SJSA1 (cell line): ENCODE results near the gene ZFPM1. TPM values are rescaled to one million over a fixed set of nuclear protein-coding genes. Genes with fewer than 3 reads are reported as not detected.

Experiments
- DNase-seq, 2 experiments: peaks; one replicate each; pipeline ENCODE4 v3.0.0-alpha.2; 2015 to 2020; ENCODE audit warnings: low spot score in 2 of 2, low read depth in 1 of 2
- H3K27ac ChIP-seq: fragments of 250-450 bp; sonication (Bioruptor Pico); 2 replicates; pipeline ENCODE4 v1.5.1; 2020; ENCODE audit warnings: mild to moderate bottlenecking, moderate library complexity
- H3K27me3 ChIP-seq: fragments of 250-450 bp; sonication (Bioruptor Pico); replicated peaks from 2 replicates; pipeline ENCODE4 v1.5.1; 2020; ENCODE audit warnings: mild to moderate bottlenecking, moderate library complexity
- H3K36me3 ChIP-seq: fragments of 250-450 bp; sonication (Bioruptor Pico); 2 replicates; pipeline ENCODE4 v1.5.1; 2020; ENCODE audit warnings: mild to moderate bottlenecking
- H3K4me1 ChIP-seq: fragments of 250-450 bp; sonication (Bioruptor Pico); replicated peaks from 2 replicates; pipeline ENCODE4 v1.6.1; 2021; ENCODE audit warnings: mild to moderate bottlenecking
- H3K4me3 ChIP-seq: fragments of 250-450 bp; sonication (Bioruptor Pico); 2 replicates; pipeline ENCODE4 v1.5.1; 2020; ENCODE audit warnings: mild to moderate bottlenecking
- H3K9me3 ChIP-seq: fragments of 250-450 bp; sonication (Bioruptor Pico); replicated peaks from 2 replicates; pipeline ENCODE4 v1.5.1; 2020; ENCODE audit warnings: mild to moderate bottlenecking
- total RNA-seq: library from RNA; depleted of rRNA; stranded (reverse); fragments of >200 nt; shearing (Covaris generic); gene quantifications from 2 replicates; pipeline ENCODE4 v1.2.3, GENCODE V29; 2014

The ZFPM1 gene
- total RNA-seq, 1 experiment from 2014 or later: 0.92 TPM

GRCh38 chr16:88499836-88500251 lies 46.8 kb downstream of the ZFPM1 start:
- no peak for DNase-seq
- Histone ChIP-seq H3K4me3 (no peak overlapping the region), H3K27me3 (no peaks in the 10 kb centered on the region), H3K4me1 (no peaks in the 10 kb centered on the region), H3K27ac (no peak overlapping the region), H3K36me3 (no peaks in the 10 kb centered on the region), H3K9me3 (no peaks in the 10 kb centered on the region)

DNA sequence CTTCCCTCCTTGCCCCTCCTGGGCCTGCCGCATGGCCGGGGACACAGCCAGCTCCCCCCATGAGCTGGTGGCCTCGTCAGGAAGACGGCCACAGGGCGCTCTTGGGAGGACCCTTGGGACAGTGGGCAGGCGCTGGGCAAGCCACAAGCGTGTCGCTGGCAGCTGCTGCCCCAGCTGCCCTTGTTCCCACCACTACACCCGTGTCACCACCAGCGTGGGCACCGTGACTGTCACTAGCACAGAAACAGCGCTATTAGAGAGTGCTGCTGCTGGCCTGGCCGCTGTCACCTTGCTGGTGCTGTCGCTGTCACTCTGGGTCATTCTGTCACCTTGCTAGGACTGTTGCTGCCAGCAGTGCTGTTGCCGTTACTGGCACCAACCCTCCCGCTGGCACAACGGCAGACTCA lies 47.2 kb downstream of the ZFPM1 start:
- DNase-seq: no peak
- Histone ChIP-seq H3K4me3 (no peak overlapping the region), H3K36me3 (no peaks in the 10 kb centered on the region), H3K27me3 (no peaks in the 10 kb centered on the region), H3K27ac (no peak overlapping the region), H3K9me3 (no peaks in the 10 kb centered on the region), H3K4me1 (no peaks in the 10 kb centered on the region)

- no peak overlapping the region for H3K27ac ChIP-seq
- no peak for DNase-seq
- H3K27me3 ChIP-seq: no peaks in the 10 kb centered on the region
Measured at GRCh38 chr16:88502371-88502770, 49.3 kb downstream of the ZFPM1 start.

DNA sequence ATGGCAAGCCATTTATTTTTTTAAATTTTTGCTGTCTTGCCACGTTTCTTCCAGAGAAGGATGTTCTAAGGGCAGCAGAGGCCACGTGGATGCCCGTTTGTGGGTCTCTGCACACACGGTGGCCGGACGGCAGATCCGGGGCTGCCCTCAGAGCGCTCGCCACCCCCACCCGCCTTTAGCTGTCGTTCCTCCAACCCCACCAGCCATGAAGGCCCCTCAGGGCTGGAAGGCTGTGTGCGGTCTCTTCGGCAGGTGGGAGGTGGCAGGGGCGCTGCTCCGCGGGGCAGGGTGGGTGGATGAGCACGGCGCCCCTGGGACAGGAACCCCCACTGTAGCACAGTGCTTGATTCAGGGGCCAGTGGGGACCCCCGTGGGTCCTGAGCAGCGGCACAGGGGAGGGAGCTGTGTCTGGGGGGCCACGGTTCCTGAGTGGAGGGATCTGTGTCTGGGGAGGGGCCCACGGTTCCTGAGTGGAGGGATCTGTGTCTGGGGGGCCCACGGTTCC lies 49.7 kb downstream of the ZFPM1 start:
- H3K36me3 ChIP-seq: no peaks in the 10 kb centered on the region
- H3K27ac ChIP-seq: no peak overlapping the region
- no peak overlapping the region for H3K4me3 ChIP-seq
- DNase-seq: no peak
- no peaks in the 10 kb centered on the region for H3K4me1 ChIP-seq
- no peaks in the 10 kb centered on the region for H3K9me3 ChIP-seq
- H3K27me3 ChIP-seq: no peaks in the 10 kb centered on the region

More at GRCh38 chr16:88502371-88502770, 49.3 kb downstream of the ZFPM1 start:
- Histone ChIP-seq H3K36me3 (no peaks in the 10 kb centered on the region), H3K4me1 (no peaks in the 10 kb centered on the region), H3K4me3 (no peak overlapping the region), H3K9me3 (no peaks in the 10 kb centered on the region)

GRCh38 chr16:88503374-88503770 lies 50.3 kb downstream of the ZFPM1 start:
- Histone ChIP-seq H3K27me3 (no peaks in the 10 kb centered on the region), H3K9me3 (no peaks in the 10 kb centered on the region), H3K4me3 (no peak overlapping the region), H3K27ac (no peak overlapping the region), H3K4me1 (no peaks in the 10 kb centered on the region), H3K36me3 (no peaks in the 10 kb centered on the region)
- no peak for DNase-seq

DNA sequence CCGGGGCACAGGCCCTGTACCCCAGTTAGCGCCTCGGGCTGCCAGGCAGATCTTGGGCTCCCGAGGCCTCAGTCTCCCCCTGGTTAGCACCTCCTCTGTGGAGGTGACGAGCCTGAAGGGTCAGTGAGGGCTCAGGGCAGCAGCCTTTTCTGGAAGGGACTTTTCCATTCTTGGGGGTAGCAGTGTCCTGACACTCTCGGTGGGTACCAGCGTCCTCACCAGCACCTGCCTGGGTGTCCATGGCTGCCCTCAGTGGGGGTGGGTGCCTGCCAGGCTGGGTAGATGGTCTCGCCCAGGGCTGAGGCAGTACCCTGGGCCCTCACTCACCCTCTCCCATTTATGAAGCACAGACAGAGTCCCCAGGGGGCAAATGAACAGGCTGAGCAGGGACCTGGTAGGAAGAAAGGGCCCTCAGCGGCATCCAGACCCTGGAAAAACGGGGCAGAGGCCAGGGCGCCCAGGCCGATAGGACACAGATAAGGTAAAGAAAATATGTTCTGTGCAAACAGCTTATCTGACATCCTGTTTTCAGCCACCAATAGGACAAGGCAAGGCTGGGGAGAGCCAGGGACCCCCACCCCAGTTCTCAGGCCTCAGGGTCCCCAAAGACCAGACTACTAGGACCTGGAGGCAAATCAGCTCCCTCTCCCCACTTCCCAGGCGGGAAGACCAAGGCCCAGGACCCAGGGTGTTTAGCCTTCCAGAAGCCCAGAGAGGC lies 50.9 kb downstream of the ZFPM1 start:
- Histone ChIP-seq H3K36me3 (no peaks in the 10 kb centered on the region), H3K4me3 (no peak overlapping the region), H3K9me3 (no peaks in the 10 kb centered on the region), H3K4me1 (no peaks in the 10 kb centered on the region), H3K27me3 (no peaks in the 10 kb centered on the region), H3K27ac (no peak overlapping the region)
- DNase-seq: no peak

- DNase-seq: no peak
- Histone ChIP-seq H3K27ac (no peak overlapping the region), H3K36me3 (no peaks in the 10 kb centered on the region), H3K4me3 (no peak overlapping the region), H3K27me3 (no peaks in the 10 kb centered on the region), H3K4me1 (no peaks in the 10 kb centered on the region), H3K9me3 (no peaks in the 10 kb centered on the region)
Measured at GRCh38 chr16:88504489-88505404, 51.7 kb downstream of the ZFPM1 start.

DNA sequence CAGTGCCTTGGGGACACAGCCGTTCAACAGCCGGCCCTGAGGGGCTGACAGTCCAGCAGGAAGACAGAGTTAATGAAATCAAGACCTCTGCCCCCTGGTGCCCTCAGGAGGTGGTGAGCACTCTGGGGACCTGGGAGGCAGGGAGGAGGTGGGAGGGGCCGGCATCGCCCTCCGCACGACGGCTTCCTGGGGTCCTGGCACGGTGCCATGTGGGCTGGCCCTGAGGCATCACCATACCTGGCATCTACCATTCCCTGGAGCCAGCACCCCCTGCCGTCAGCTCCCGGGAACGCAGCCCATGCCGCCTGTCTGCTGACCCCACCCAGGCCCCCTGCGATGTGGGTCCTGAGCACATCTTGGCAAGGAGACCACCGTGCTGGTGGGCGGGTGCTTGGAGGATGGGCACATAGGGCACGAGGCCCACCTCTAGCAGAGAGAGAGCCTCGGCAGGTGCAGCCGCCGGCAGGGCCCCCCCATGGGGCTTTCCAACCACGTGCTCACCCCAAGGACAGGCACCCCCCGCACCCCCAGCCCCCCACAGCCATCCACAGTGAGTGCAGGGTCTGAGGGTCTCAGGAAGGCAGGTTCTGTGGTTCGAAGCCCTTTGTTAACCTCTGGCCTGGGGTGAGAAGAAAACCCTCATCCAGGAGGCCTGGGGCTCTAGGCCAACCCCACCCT lies 52.5 kb downstream of the ZFPM1 start:
- H3K27me3 ChIP-seq: no peaks in the 10 kb centered on the region

DNA sequence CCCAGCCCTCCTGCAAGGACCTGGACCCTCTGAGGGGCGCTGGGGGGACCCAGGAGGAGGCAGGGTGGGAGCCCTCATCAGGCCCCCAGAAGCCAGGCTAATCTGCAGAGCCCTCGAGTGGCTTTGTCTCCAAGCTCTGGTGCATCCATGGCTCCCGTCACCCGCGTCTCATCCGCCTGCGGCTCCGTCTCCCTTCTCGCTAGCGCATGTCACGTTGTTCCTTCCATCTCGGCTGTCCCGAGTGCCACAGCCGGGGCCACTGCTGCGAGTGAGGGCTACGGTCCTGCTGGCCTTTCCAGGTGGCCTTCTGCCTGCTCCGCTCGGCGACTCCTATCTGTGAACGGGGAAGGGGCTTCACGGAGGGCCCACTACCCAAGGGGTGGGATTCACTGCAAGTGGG lies 53.6 kb downstream of the ZFPM1 start:
- H3K27ac ChIP-seq: no peak overlapping the region
- no peak overlapping the region for H3K4me3 ChIP-seq
- H3K27me3 ChIP-seq: no peaks in the 10 kb centered on the region
- H3K9me3 ChIP-seq: no peaks in the 10 kb centered on the region
- H3K36me3 ChIP-seq: no peaks in the 10 kb centered on the region
- DNase-seq: no peak
- no peaks in the 10 kb centered on the region for H3K4me1 ChIP-seq

More for the DNA sequence above, 52.5 kb downstream of the ZFPM1 start:
- no peaks in the 10 kb centered on the region for H3K9me3 ChIP-seq
- no peaks in the 10 kb centered on the region for H3K36me3 ChIP-seq
- H3K4me1 ChIP-seq: no peaks in the 10 kb centered on the region
- DNase-seq: peak in 1 of 2 experiments; percentile 16
- H3K4me3 ChIP-seq: no peak overlapping the region
- no peak overlapping the region for H3K27ac ChIP-seq

DNA sequence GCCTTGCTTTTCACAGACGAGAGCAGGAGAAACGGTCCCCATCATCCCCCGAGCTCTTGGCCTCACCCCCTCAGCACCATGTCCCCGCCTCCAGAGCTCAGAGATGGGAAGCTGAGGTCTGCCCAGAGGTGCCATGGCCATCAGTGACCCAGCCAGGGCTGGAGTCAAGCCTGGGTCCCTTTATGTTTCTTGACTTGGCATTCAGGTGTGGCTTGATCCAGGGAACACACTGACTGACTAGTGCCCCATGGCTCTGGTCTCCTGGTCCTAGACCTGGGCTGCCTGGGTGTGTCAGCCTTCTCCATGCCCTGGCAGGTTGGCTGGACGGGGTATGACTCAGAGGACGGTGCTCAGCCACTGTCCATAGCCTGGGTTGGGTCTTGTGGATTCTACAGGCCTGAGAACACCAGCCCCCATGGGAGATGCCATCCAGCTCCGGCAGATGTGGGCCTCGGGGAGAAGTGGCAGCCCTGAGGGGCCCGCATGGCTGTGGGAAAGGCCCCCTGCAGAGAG lies 54.2 kb downstream of the ZFPM1 start:
- no peak overlapping the region for H3K27ac ChIP-seq
- H3K4me1 ChIP-seq: no peaks in the 10 kb centered on the region

GRCh38 chr16:88508376-88508867 lies 55.3 kb downstream of the ZFPM1 start:
- no peak for DNase-seq
- no peak overlapping the region for H3K4me3 ChIP-seq
- H3K27ac ChIP-seq: no peak overlapping the region
- H3K9me3 ChIP-seq: no peaks in the 10 kb centered on the region
- no peaks in the 10 kb centered on the region; the same call in 1 of the 2 replicates for H3K36me3 ChIP-seq
- no peaks in the 10 kb centered on the region for H3K27me3 ChIP-seq
- no peaks in the 10 kb centered on the region for H3K4me1 ChIP-seq

More for the DNA sequence above, 54.2 kb downstream of the ZFPM1 start:
- H3K27me3 ChIP-seq: no peaks in the 10 kb centered on the region
- no peaks in the 10 kb centered on the region for H3K9me3 ChIP-seq
- H3K4me3 ChIP-seq: no peak overlapping the region
- H3K36me3 ChIP-seq: no peaks in the 10 kb centered on the region
- no peak for DNase-seq

DNA sequence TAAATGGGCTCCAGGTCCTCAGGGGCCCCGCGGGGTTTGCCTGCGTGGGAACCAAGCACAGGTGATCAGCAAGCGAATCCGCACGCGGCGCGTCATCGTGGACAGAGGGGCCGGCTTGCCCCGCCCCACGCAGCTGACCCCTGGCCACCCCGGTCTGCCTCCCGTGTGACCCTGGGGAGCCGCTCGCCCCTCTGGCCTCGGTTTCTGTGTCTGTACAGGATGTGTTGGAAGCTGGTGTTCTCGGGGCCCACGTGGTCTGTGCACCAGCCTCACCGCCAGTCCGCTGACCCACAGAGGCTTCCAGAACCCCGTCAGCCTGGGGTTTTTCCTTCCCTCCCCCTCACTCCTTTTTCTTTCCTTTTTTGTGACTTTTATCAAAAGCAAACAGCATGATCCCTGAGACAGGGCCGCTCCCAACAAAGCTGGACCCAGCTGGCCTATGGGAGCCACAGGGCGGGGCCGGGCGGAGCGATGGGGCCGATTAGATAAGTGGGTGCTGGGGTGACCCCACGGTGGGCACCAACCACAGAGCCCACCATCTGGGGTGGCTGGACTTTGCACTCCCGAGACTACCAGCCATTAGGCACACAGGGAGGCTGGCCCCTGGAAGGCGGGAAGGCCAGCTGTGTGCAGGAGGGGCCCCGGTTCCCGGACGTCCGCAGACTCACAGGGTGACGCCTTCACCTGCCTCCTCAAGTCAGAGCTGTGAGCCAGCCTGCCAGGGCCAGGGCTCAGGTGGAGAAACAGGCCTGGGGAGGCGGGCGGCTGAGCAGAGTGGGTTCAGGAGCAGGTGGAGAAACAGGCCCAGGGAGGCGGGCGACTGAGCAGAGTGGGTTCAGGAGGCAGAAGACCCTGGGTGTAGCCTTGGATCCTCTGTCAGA lies 56.0 kb downstream of the ZFPM1 start:
- no peak for DNase-seq
- Histone ChIP-seq H3K27me3 (no peaks in the 10 kb centered on the region), H3K27ac (no peak overlapping the region), H3K4me3 (no peak overlapping the region), H3K4me1 (no peaks in the 10 kb centered on the region), H3K9me3 (no peaks in the 10 kb centered on the region), H3K36me3 (no peaks in the 10 kb centered on the region; the same call in 1 of the 2 replicates)

- no peaks in the 10 kb centered on the region; the same call in 1 of the 2 replicates for H3K36me3 ChIP-seq
- no peaks in the 10 kb centered on the region for H3K4me1 ChIP-seq
Measured at GRCh38 chr16:88509749-88510069, 56.6 kb downstream of the ZFPM1 start.

More at GRCh38 chr16:88509749-88510069, 56.6 kb downstream of the ZFPM1 start:
- Histone ChIP-seq H3K27ac (no peak overlapping the region), H3K4me3 (no peak overlapping the region), H3K27me3 (no peaks in the 10 kb centered on the region), H3K9me3 (no peaks in the 10 kb centered on the region)
- DNase-seq: no peak
